Measurements from ENCODE around the gene QRSL1. TPM values are rescaled to one million over a fixed set of nuclear protein-coding genes. Genes with fewer than 3 reads are reported as not detected.

The QRSL1 gene
- total RNA-seq, 1 experiment from 2014 or later = 19.5 TPM

GRCh38 chr6:106613590-106613989 is 15.8 kb upstream of the QRSL1 start:
- Histone ChIP-seq H3K23me2 (ENCODE audit: insufficient read length, low read depth, low read length, poor library complexity, severe bottlenecking) (no peaks in the 10 kb centered on the region), H3K4me2 (ENCODE audit: insufficient read depth, insufficient read length, low read length) (peak overlapping the region; percentile 57), H3K14ac (ENCODE audit: insufficient read depth, low read length) (no peak overlapping the region), H3K9me3 (ENCODE audit: control insufficient read depth, low read depth, low read length) (no peaks in the 10 kb centered on the region), H3K56ac (ENCODE audit: insufficient read length, low read depth, low read length) (no peak overlapping the region), H4K20me1 (ENCODE audit: control insufficient read depth, insufficient read depth, insufficient read length) (no peaks in the 10 kb centered on the region), H4K91ac (ENCODE audit: insufficient read length, low read depth, low read length) (no peak overlapping the region), H3K9ac (ENCODE audit: extremely low read depth, insufficient read length, low read length) (no peak overlapping the region), H3K79me1 (ENCODE audit: insufficient read depth, low read depth, low read length, poor library complexity, severe bottlenecking) (no peaks in the 10 kb centered on the region), H3K23ac (ENCODE audit: insufficient read length, low read depth, low read length) (no peak overlapping the region), H2AK5ac (ENCODE audit: insufficient read length, low read length) (no peak overlapping the region), H4K8ac (replicated peaks; ENCODE audit: insufficient read length, low read depth, low read length) (no peak overlapping the region), H2BK20ac (ENCODE audit: low read depth, low read length, poor library complexity, severe bottlenecking) (no peak overlapping the region), H3K79me2 (ENCODE audit: insufficient read depth, low read length) (no peaks in the 10 kb centered on the region), H4K5ac (ENCODE audit: insufficient read length, low read depth, low read length) (no peak overlapping the region), H3K18ac (ENCODE audit: insufficient read length, low read depth, low read length) (no peak overlapping the region), H2BK12ac (ENCODE audit: insufficient read length, low read depth, low read length) (no peak overlapping the region), H3K27ac (ENCODE audit: insufficient read length, low read depth, low read length) (peak overlapping the region; percentile 95), H3T11ph (ENCODE audit: low read length) (no peak overlapping the region), H3K27me3 (ENCODE audit: insufficient read depth, low read length) (no peaks in the 10 kb centered on the region), H2BK5ac (ENCODE audit: insufficient read length, low read length) (no peak overlapping the region), H2BK15ac (ENCODE audit: low read depth, low read length) (no peak overlapping the region), H3K4me1 (ENCODE audit: insufficient read depth, low read length) (peaks cover 13% of the 10 kb centered on the region; the same call in 1 of the 2 replicates), H3K4ac (ENCODE audit: low read depth, low read length) (no peak overlapping the region), H2AFZ (ENCODE audit: low read length) (no peak overlapping the region), H2BK120ac (ENCODE audit: low read depth, low read length, poor library complexity, severe bottlenecking) (no peak overlapping the region)
- TF ChIP-seq CTCF (conservative IDR thresholded peaks at IDR 0.05) = no peak
- WGBS (ENCODE audit: extremely low coverage, insufficient read length, low lambda C conversion rate) = no CpG with 5 or more reads among the region's 1 CpG
- peaks cover 65 to 72% of the 10 kb centered on the region in 2 experiments for H3K4me1 Mint-ChIP-seq
- H3K27me3 Mint-ChIP-seq (ENCODE audit: low read depth) = no peaks in the 10 kb centered on the region
- peaks cover 3 to 21% (median 9%) of the 10 kb centered on the region in 3 experiments; a peak in 6 of 7 replicates for H3K36me3 Mint-ChIP-seq (ENCODE audit: insufficient read depth in 1 of 3, low read depth in 3 of 3)
- DNase-seq = no peak
- H3K27ac Mint-ChIP-seq = peak overlapping the region; percentile 93 to 99 (median 96)
- no peaks in the 10 kb centered on the region for H3K9me3 Mint-ChIP-seq
- peak overlapping the region in 1 of 2 experiments; percentile 53; a peak in 3 of 5 replicates for H3K4me3 Mint-ChIP-seq

Data from H9 (cell line).